Endothelial cell of umbilical vein (primary cell): ENCODE measurements around the gene SLC16A2. TPM values are rescaled to one million over a fixed set of nuclear protein-coding genes. Genes with fewer than 3 reads are reported as not detected.

Source experiments
- BruUV-seq: library from RNA; stranded (reverse); fragments of 400-500 nt; replicated peaks from 2 replicates; lab custom pipeline; 2021; lab: Mats Ljungman, UMichigan
- CTCF ChIA-PET: fragments of 300-600, 350-600 bp; sonication (Branson Sonifier 250); formaldehyde crosslinking; loops from one replicate; lab custom pipeline; 2021; ENCODE audit warnings: antibody characterized with exemption, inconsistent platforms; lab: Charles Lee
- POLR2A ChIA-PET: fragments of 300-600, 350-600 bp; sonication (Branson Sonifier 250); formaldehyde crosslinking; loops from one replicate; lab custom pipeline; 2021; ENCODE audit warnings: antibody characterized with exemption, inconsistent platforms; lab: Charles Lee
- DNase-seq: peaks from one replicate; pipeline ENCODE4 v3.0.0-alpha.2; 2011; ENCODE audit warnings: low read depth, low spot score
- FAIRE-seq: peaks from 2 replicates; lab custom pipeline; 2011; peaks lifted over from hg19 to GRCh38; lab: Jason Lieb, UNC
- H2AFZ ChIP-seq: 2 replicates; pipeline ENCODE4 v1.6.0; 2012; ENCODE audit warnings: low read depth, low read length, control low read depth, inconsistent platforms
- H3K27ac ChIP-seq: 2 replicates; pipeline ENCODE4 v1.5.1; 2011; ENCODE audit warnings: low read depth, mild to moderate bottlenecking, control low read depth, low read length, moderate library complexity; ENCODE audit not compliant: insufficient read depth
- H3K27me3 ChIP-seq, 2 experiments: 2 replicates each; pipeline versions ENCODE4 v1.6.0 to v1.6.1; 2011; ENCODE audit warnings: low read length in 2 of 2, mixed read lengths in 1 of 2; ENCODE audit not compliant: control insufficient read depth in 2 of 2, insufficient read depth in 2 of 2
- H3K36me3 ChIP-seq, 2 experiments: 2 replicates in 1 of 2; 3 replicates in 1 of 2; pipeline ENCODE4 v1.5.1; 2011; ENCODE audit warnings: low read length in 2 of 2, mild to moderate bottlenecking in 1 of 2, moderate library complexity in 1 of 2; ENCODE audit not compliant: control insufficient read depth in 2 of 2, insufficient read depth in 2 of 2; ENCODE audit errors: extremely low read depth in 1 of 2
- H3K4me1 ChIP-seq: 3 replicates; pipeline ENCODE4 v1.5.1; 2011; ENCODE audit warnings: mild to moderate bottlenecking, low read length; ENCODE audit not compliant: control insufficient read depth, insufficient read depth; ENCODE audit errors: extremely low read depth
- H3K4me2 ChIP-seq: 2 replicates; pipeline ENCODE4 v1.6.1; 2011; ENCODE audit warnings: low read length, control low read depth, mixed read lengths; ENCODE audit not compliant: insufficient read depth
- H3K4me3 ChIP-seq, 3 experiments: fragments of 200-600 bp in 1 of 3; sonication (generic), shearing (Covaris generic) in 1 of 3; replicated peaks in 1 of 3; 2 replicates each; pipeline ENCODE4 v1.5.1; 2011 to 2016; ENCODE audit warnings: control low read depth in 3 of 3, low read length in 3 of 3, mild to moderate bottlenecking in 2 of 3, inconsistent platforms in 1 of 3, low read depth in 1 of 3, moderate library complexity in 1 of 3; ENCODE audit not compliant: insufficient read depth in 1 of 3
- H3K79me2 ChIP-seq: 2 replicates; pipeline ENCODE4 v1.6.0; 2012; ENCODE audit warnings: low read length, inconsistent platforms; ENCODE audit not compliant: control insufficient read depth, insufficient read depth
- H3K9ac ChIP-seq: replicated peaks from 2 replicates; pipeline ENCODE3; 2011; ENCODE audit warnings: low read length, control low read depth; ENCODE audit not compliant: insufficient read depth; ENCODE audit errors: extremely low read depth
- H3K9me1 ChIP-seq: replicated peaks from 3 replicates; pipeline ENCODE4 v1.6.0; 2011; ENCODE audit warnings: mild to moderate bottlenecking, low read length; ENCODE audit not compliant: control insufficient read depth, insufficient read depth; ENCODE audit errors: extremely low read depth
- H3K9me3 ChIP-seq: replicated peaks from 2 replicates; pipeline ENCODE4 v1.5.1; 2012; ENCODE audit warnings: low read length, inconsistent platforms; ENCODE audit not compliant: control insufficient read depth, insufficient read depth
- H4K20me1 ChIP-seq: replicated peaks from 2 replicates; pipeline ENCODE3; 2011; ENCODE audit warnings: mild to moderate bottlenecking, low read length; ENCODE audit not compliant: control insufficient read depth, insufficient read depth; ENCODE audit errors: extremely low read depth
- EZH2 ChIP-seq: IDR thresholded peaks from 2 replicates; pipeline ENCODE4 v1.6.1; 2012; ENCODE audit warnings: borderline replicate concordance, low read depth, mild to moderate bottlenecking, moderate library complexity, low read length, inconsistent platforms; ENCODE audit not compliant: severe bottlenecking
- FOS ChIP-seq: IDR thresholded peaks from 2 replicates; pipeline ENCODE4 v1.6.1; 2011; ENCODE audit warnings: mild to moderate bottlenecking, low read length, moderate library complexity, borderline replicate concordance; ENCODE audit not compliant: insufficient read depth
- GATA2 ChIP-seq: IDR thresholded peaks from 2 replicates; pipeline ENCODE4 v1.7.0; 2011; ENCODE audit warnings: low read depth, mild to moderate bottlenecking, moderate library complexity, mixed read lengths, low read length; ENCODE audit not compliant: insufficient read length, insufficient read depth
- MYC ChIP-seq: IDR thresholded peaks from one replicate; pipeline ENCODE4 v1.6.1; 2011; ENCODE audit warnings: mild to moderate bottlenecking, low read depth, low read length
- POLR2AphosphoS5 ChIP-seq: IDR thresholded peaks from 2 replicates; pipeline ENCODE4 v1.6.1; 2012; ENCODE audit warnings: low read depth, mild to moderate bottlenecking, control low read depth, low read length, moderate library complexity; ENCODE audit not compliant: insufficient read depth
- dilution Hi-C: fragments of 300-500 bp; cut with MboI; formaldehyde crosslinking; loops from one replicate; pipeline ENCODE4 v1.15.0; 2019; ENCODE audit warnings: low sequenced_read_pairs; ENCODE audit not compliant: extremely low pct_ligation_motif_present
- intact Hi-C: fragments of 100-400 bp; cut with micrococcal nuclease; formaldehyde crosslinking; loops from one replicate; pipeline ENCODE4 v1.10.0; 2022
- polyA plus RNA-seq, 4 experiments: library from polyadenylated mRNA; depleted of rRNA in 3 of 4; stranded (reverse) in 3 of 4; unstranded in 1 of 4; fragments of >200 nt; gene quantifications; 2 replicates each; pipeline versions ENCODE4 v1.2.1 to v1.2.3, GENCODE V29; 2011 to 2012; ENCODE audit warnings: missing spikeins in 1 of 4
- total RNA-seq: library from RNA; stranded (reverse); gene quantifications from 2 replicates; pipeline ENCODE4 v1.2.3, GENCODE V29; 2021

The SLC16A2 gene
- total and polyA plus RNA-seq, 2 donors (not counting 3 experiments of a cell fraction or from before 2014, with no cell fraction given), result 3.1 to 3.6 TPM

DNA sequence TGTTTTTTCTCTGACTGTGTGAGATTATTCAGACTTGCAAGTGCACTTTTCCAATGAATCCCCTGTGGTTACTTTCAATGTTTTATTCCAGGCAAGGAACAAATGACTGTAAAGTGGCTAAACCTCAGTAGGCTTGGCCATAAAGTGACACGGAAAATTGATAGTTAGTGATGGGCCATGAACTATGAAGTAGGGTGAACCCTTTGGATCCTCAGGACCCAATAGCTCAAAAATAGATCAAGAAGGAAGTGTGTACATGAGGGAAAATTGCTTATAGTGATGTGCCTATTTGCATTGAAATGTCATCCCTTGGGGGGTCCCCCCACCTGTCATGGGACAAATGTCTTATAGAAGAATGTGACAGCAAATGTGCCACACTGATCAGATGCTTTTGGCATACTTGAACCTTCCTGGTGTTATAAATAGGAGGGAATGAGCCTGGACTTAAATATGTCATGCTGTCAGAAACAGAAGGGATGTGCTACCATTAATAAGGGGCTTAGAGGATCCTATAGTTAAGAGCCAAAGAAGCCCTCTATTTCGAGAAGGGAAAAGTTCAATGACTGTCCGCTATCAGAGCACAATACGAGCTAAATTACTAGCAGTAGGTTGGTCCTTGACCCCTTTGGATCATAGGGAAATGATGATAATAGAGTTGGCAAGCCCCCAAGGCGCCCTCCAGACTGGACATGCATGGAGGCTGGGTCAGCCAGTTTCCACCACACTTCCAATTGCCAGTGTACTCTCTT, 30.3 kb downstream of the SLC16A2 start:
- no peak overlapping the region for H3K4me3 ChIP-seq
- dilution Hi-C loops (no loop called here), intact Hi-C loops (no loop called here)
- H3K9ac ChIP-seq, result no peak overlapping the region
- no peak overlapping the region for H3K27ac ChIP-seq
- DNase-seq, result no peak
- no peak for TF ChIP-seq FOS
- TF ChIP-seq MYC, result no peak
- no peak for TF ChIP-seq POLR2AphosphoS5
- no peak for TF ChIP-seq EZH2
- no peaks in the 10 kb centered on the region for H3K9me3 ChIP-seq
- no peaks in the 10 kb centered on the region for H3K36me3 ChIP-seq
- POLR2A ChIA-PET, result no interaction called here
- no peaks in the 10 kb centered on the region for H3K4me1 ChIP-seq
- H3K9me1 ChIP-seq, result no peaks in the 10 kb centered on the region
- no peak for FAIRE-seq
- no peak overlapping the region for H3K4me2 ChIP-seq
- H3K27me3 ChIP-seq, result no peaks in the 10 kb centered on the region
- BruUV-seq, result no TSS peak
- CTCF ChIA-PET, result no interaction called here
- H4K20me1 ChIP-seq, result no peaks in the 10 kb centered on the region
- H2AFZ ChIP-seq, result no peak overlapping the region
- no peaks in the 10 kb centered on the region for H3K79me2 ChIP-seq

DNA sequence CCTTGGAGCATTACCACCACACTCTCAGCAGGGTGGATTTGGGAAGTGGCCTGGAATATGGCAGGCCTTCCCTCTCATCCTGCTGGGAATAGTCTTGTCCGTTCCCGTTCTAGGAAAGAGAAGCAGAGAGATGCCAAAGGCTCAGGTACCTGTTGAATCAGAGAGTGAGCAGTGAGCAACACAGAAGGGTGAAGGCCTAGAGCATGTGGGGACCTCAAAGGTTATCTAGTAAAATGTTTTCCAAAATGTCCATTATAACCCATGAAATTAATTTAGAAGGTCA, 30.8 kb downstream of the SLC16A2 start:
- dilution Hi-C loops (no loop called here), intact Hi-C loops (no loop called here)
- FAIRE-seq (no peak), DNase-seq (no peak)
- H3K36me3 ChIP-seq, result no peaks in the 10 kb centered on the region
- no peak overlapping the region for H3K4me2 ChIP-seq
- ChIA-PET POLR2A (no interaction called here), CTCF (no interaction called here)
- H3K4me1 ChIP-seq, result no peaks in the 10 kb centered on the region
- H3K9me3 ChIP-seq, result no peaks in the 10 kb centered on the region
- H3K27me3 ChIP-seq, result no peaks in the 10 kb centered on the region
- no peak overlapping the region for H3K4me3 ChIP-seq
- no peaks in the 10 kb centered on the region for H4K20me1 ChIP-seq
- no peak overlapping the region for H3K27ac ChIP-seq
- H3K9ac ChIP-seq, result no peak overlapping the region
- no peak overlapping the region for H2AFZ ChIP-seq
- no peaks in the 10 kb centered on the region for H3K79me2 ChIP-seq
- TF ChIP-seq MYC (no peak), GATA2 (no peak)
- H3K9me1 ChIP-seq, result no peaks in the 10 kb centered on the region
- no TSS peak for BruUV-seq
